C4-2B (cell line): Measurements from ENCODE around the gene POLR2E.

Experiments used
- H3K27ac ChIP-seq: fragments of 450-650 bp; 2 replicates; pipeline ENCODE4 v1.5.1; 2017
- ZFX ChIP-seq: fragments of 450-650 bp; IDR thresholded peaks from 2 replicates; pipeline ENCODE4 v1.6.1; 2017
- TF ChIP-seq, protein P1 (sequence below): fragments of 450-650 bp; conservative IDR thresholded peaks from 2 replicates; pipeline ENCODE4 v1.5.1; 2017; ENCODE audit warnings: mild to moderate bottlenecking

The POLR2E gene

DNA sequence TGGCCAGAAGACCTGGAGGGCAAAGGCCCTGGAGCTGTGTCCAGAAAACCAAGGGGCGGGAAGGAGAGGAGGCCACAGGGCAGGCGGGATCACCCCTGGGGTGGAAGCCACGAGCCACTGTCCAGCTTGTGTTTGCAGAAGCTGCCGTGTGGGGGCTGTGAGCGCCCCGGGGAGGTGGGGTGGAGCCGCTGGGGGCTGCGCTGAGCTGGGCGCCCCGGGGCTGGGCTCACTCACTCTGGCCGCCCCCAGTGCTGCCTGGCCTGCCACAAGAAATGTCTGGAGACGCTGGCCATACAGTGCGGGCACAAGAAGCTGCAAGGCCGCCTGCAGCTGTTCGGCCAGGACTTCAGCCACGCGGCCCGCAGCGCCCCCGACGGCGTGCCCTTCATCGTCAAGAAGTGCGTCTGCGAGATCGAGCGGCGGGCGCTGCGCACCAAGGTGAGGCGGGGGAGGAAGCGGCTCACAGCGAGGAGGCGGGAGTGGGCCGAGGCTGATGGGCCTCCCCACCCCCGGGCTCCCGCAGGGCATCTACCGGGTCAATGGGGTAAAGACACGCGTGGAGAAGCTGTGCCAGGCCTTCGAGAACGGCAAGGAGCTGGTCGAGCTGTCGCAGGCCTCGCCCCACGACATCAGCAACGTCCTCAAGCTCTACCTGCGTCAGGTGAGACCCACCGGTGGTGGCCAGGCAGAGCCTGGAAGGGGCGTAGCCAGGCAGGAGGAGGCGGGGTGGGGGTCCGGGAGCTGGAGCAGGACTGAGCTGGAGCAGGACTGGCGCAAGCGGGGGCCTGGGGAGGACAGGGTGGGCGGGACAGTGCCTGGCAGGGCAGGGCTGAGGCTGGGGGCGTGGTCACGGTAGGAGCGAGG is 13.6 kb downstream of the POLR2E start:
- H3K27ac ChIP-seq = peak overlapping the region; percentile 23; the same call in 1 of the 2 replicates
- TF ChIP-seq ZFX = no peak
- TF ChIP-seq, protein P1, sequence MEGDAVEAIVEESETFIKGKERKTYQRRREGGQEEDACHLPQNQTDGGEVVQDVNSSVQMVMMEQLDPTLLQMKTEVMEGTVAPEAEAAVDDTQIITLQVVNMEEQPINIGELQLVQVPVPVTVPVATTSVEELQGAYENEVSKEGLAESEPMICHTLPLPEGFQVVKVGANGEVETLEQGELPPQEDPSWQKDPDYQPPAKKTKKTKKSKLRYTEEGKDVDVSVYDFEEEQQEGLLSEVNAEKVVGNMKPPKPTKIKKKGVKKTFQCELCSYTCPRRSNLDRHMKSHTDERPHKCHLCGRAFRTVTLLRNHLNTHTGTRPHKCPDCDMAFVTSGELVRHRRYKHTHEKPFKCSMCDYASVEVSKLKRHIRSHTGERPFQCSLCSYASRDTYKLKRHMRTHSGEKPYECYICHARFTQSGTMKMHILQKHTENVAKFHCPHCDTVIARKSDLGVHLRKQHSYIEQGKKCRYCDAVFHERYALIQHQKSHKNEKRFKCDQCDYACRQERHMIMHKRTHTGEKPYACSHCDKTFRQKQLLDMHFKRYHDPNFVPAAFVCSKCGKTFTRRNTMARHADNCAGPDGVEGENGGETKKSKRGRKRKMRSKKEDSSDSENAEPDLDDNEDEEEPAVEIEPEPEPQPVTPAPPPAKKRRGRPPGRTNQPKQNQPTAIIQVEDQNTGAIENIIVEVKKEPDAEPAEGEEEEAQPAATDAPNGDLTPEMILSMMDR = no peak

DNA sequence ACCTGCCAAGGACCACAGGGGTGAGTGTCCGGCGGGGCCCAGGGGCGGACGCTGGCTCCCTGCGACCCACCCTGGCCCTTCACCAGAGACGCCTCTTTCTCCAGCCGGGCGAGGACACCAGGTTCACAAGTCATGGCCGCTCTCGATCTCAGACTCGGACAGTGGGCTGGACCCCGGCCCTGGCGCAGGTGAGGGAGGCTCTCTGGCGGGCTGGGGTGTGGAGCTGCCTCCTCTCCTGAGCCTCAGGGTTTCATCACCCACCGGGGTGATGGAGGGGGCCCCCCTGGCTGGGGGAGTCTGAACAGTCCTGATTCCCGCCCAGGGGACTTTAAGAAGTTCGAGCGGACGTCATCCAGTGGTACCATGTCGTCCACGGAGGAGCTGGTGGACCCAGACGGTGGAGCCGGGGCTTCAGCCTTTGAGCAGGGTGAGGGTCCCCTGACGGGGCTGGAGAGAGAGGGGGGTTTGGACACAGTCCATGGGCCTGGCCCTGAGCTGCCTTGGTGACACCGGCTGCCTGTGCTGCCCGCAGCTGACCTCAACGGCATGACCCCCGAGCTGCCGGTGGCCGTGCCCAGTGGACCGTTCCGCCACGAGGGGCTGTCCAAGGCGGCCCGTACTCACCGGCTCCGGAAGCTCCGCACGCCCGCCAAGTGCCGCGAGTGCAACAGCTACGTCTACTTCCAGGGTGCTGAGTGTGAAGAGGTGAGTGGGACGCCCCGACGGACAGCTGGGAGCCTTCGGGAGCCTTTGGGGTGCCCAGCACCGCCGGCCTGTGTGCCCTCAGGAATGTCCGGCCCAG is 14.6 kb downstream of the POLR2E start:
- TF ChIP-seq ZFX = no peak
- TF ChIP-seq, protein P1 = no peak
- no peak overlapping the region for H3K27ac ChIP-seq

GRCh38 chr19:1079566-1080111 is 15.5 kb downstream of the POLR2E start:
- no peak for TF ChIP-seq ZFX
- H3K27ac ChIP-seq = no peak overlapping the region

DNA sequence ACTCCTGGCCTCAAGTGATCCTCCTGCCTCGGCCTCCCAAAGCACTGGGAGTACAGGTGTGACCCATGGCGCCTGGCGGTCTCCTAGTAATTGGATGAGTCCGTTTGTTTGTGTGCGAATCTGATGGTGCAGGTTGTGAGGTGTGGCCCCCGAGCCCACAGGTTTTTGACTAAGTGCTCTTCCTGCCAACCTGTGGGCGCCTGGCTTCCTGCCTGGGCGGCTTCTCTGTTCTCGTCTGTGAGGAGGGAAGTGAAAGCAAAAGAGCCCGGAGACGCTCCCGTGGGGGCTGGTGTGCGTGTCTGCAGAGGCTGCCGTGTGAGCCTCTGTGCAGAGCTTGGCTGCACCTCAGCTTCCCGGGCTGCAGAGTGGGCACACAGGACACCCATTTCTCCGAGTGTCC is 18.2 kb downstream of the POLR2E start:
- no peak overlapping the region for H3K27ac ChIP-seq
- no peak for TF ChIP-seq ZFX
- TF ChIP-seq, protein P1 = no peak

- TF ChIP-seq, protein P1 = no peak
- TF ChIP-seq ZFX = no peak
- peak overlapping the region; percentile 69 for H3K27ac ChIP-seq
These were observed 19.2 kb downstream of the POLR2E start for GRCh38 chr19:1076046-1076386.

- no peak for TF ChIP-seq ZFX
- TF ChIP-seq, protein P1 = no peak
- H3K27ac ChIP-seq = peak overlapping the region; percentile 69
These were observed 20.5 kb downstream of the POLR2E start for GRCh38 chr19:1074544-1075283.

GRCh38 chr19:1073956-1074517 is 21.1 kb downstream of the POLR2E start:
- TF ChIP-seq ZFX = no peak
- TF ChIP-seq, protein P1 = no peak
- H3K27ac ChIP-seq = peak overlapping the region; percentile 69
